Heart left ventricle (tissue), 16 donors: ENCODE data around the gene DAB2IP. TPM values are rescaled to one million over a fixed set of nuclear protein-coding genes. Genes with fewer than 3 reads are reported as not detected.

Experiments
- ATAC-seq, 4 donors: fragments of 200-7000 bp; cut with Tn5 transposase; one replicate each; pipeline ENCODE4 v1.9.1; 2020 to 2022; ENCODE audit warnings: moderate library complexity in 4 of 4, mild to moderate bottlenecking in 3 of 4, moderate number of reproducible peaks in 1 of 4
- DNase-seq, 5 donors: peaks; one replicate each; pipeline ENCODE4 v3.0.0-alpha.2; 2020
- H3K27ac ChIP-seq, 12 donors: fragments of 200-600 bp; sonication (generic) in 4 of 12; one replicate each; pipeline versions ENCODE4 v1.5.0 to v1.8.0; 2016 to 2022; ENCODE audit warnings: mild to moderate bottlenecking in 2 of 12
- H3K27me3 ChIP-seq, 9 donors: fragments of 200-600 bp; sonication (generic) in 2 of 9; one replicate each; pipeline versions ENCODE4 v1.5.1 to v1.8.0; 2016 to 2022; ENCODE audit warnings: mild to moderate bottlenecking in 3 of 9
- H3K36me3 ChIP-seq, 9 donors: fragments of 200-600 bp; sonication (generic) in 2 of 9; one replicate each; pipeline versions ENCODE4 v1.5.0 to v1.8.0; 2018 to 2022; ENCODE audit warnings: mild to moderate bottlenecking in 2 of 9
- H3K4me1 ChIP-seq, 12 donors: fragments of 200-600 bp; sonication (generic) in 4 of 12; one replicate each; pipeline versions ENCODE4 v1.5.0 to v1.8.0; 2016 to 2022; ENCODE audit warnings: mild to moderate bottlenecking in 3 of 12
- H3K4me3 ChIP-seq, 12 donors: fragments of 200-600 bp; sonication (generic) in 4 of 12; one replicate each; pipeline versions ENCODE4 v1.5.0 to v1.8.0; 2017 to 2022; ENCODE audit warnings: mild to moderate bottlenecking in 9 of 12, moderate library complexity in 4 of 12
- H3K9me3 ChIP-seq, 12 donors: fragments of 200-600 bp; sonication (generic) in 4 of 12; one replicate each; pipeline versions ENCODE4 v1.5.0 to v1.8.0; 2016 to 2022; ENCODE audit warnings: mild to moderate bottlenecking in 1 of 12
- POLR2A ChIP-seq, 2 donors: fragments of 450-650 bp; IDR thresholded peaks; one replicate each; pipeline ENCODE4 v1.6.1; 2017; ENCODE audit warnings: antibody characterized with exemption in 2 of 2, mild to moderate bottlenecking in 2 of 2, moderate library complexity in 2 of 2
- WGBS, 4 donors: extraction: QIAGEN DNeasy Blood & Tissue Kit in 2 of 4; methylation state at CpG; one replicate each; pipeline versions ENCODE4 v1.1.5 to v1.1.7; 2013 to 2018; 5-methylcytosine and 5-hydroxymethylcytosine counted together
- intact Hi-C, 10 donors: fragments of 100-400 bp; cut with DNase I; formaldehyde crosslinking; loops; one replicate each; pipeline versions ENCODE4 v1.11.1 to v1.14.2; 2022
- polyA plus RNA-seq, 2 donors: library from polyadenylated mRNA; stranded (reverse); fragments of 200-250 nt; gene quantifications; one replicate each; pipeline ENCODE4 v1.2.3, GENCODE V29; 2013
- total RNA-seq, 9 donors: library from RNA; depleted of rRNA in 2 of 9; stranded (reverse); fragments of >200 nt in 2 of 9; fragmentation: NEBNext Ultra II Directional in 3 of 9; extraction: Animal tissue kit (Norgen Biotek cat#: 25700) in 3 of 9; gene quantifications; one replicate each; pipeline versions ENCODE4 v1.1.0 to v1.2.4, GENCODE V29; 2016 to 2023
- TF ChIP-seq, protein P1 (sequence below), 12 donors: fragments of 200-600 bp; sonication (generic) in 4 of 12; IDR thresholded peaks; one replicate each; pipeline versions ENCODE4 v1.5.0 to v1.8.0; 2018 to 2022; ENCODE audit warnings: antibody characterized with exemption in 12 of 12, mild to moderate bottlenecking in 5 of 12
- donor health status: ischemic (EF 13 %, LVEDD 7.1; RV severe dilation, severe dysfunction).
- donor health status: healthy with polysubstance abuse.
- donor health status: DM: no; HTN: yes; CAD: no.
- donor health status: DM: no; HTN: no; CAD: no.
- donor health status: ischemic (EF 25% LVEDD 6.9; RV normal size, moderate dysfunction).
- donor health status: ischemic (EF 25% LVEDD 5.7; RV mildly dilated, moderate dysfunction).
- donor health status: healthy.
- donor health status: DM: yes; HTN: yes; CAD: no.
- donor health status: ischemic (EF 35%, LVEDD 5.7; RV mildly dilated, moderate dysfunction).
- donor health status: nonischemic (EF 11% LVEDD 7.7; RV severe dilation, severe dysfunction).
- donor health status: DM: yes; HTN: yes; CAD: no.
- donor health status: PGD.
- donor health status: ischemic (EF 29% LVEDD 5.4; RV normal size, mild dysfunction).
- donor health status: nonischemic (EF 23%, LVEDD 6.1; RV moderate dilation, normal function).

The DAB2IP gene
- total and polyA plus RNA-seq, 11 donors = 30.9 to 103 (median 52.6) TPM

DNA sequence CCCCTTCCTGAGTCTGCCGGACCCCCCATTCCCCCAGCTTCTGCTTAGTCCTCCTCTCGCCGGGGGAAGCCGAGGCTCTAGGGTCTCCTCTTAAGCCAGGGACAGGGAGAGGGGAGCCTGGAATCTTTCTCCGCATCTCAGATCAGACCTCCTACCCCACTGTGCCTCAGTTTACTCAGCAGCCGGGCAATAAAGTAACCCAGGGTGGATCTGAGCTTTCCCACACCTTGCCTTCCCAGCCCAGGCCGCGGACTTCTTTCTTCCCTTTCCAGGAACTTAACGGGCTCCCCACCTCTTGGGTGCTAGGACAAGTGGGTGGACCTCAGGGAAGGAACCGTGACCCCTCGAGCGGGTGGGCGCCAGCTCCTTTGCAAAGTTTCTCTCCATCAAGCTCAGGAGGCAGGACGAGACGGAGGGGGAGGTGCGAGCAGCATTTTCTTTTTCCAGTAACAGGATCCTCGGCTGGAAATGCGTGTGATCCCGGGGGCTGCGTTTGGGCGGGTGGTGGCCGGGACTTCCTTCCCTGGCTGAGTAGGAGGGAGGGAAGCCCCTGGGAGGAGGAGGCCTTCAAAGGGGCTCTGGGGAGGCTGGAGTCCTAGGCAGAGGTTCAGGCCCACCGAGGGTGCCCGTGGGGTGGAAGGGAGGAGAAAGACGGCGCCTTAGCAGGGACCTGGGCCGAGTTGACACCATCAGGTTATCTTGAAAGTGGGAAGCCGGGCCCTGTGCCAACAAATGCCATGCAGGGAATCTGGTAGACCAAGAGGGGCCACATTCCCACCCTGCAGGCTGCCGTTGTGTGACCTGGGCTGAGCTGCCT lies 795 bp downstream of the DAB2IP start:
- DNase-seq = peak in 4 of 5 donors; percentile 64 to 83 (median 74)
- intact Hi-C loops = no loop called here

DNA sequence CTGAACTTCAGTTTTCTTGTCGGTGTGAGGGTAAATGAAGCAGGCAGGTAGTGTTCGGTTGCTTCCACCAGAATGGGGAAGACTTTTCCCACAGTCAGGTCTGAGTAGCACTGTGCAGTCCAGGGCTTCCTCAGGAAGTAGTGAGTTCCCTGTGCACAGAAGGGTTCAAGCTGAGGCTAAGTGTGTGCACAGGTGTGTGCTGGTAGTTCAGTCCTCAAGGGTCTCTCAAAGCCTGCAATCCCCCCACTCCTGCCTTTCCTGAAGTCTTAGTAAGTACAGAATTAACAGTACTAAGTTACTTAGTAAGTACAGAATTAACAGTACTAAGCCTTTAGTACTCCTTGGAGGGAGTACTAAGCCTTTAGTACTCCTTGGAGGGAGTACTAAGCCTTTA lies 1.4 kb downstream of the DAB2IP start:
- Histone ChIP-seq H3K36me3 (peaks cover 0 to 4% (median 0%) of the 10 kb centered on the region in 9 donors), H3K4me3 (peak overlapping the region in 11 of 12 donors; percentile 46 to 92 (median 76)), H3K4me1 (peaks cover 7 to 83% (median 66%) of the 10 kb centered on the region in 12 donors), H3K9me3 (no peaks in the 10 kb centered on the region), H3K27ac (peak overlapping the region; percentile 73 to 97 (median 84)), H3K27me3 (peaks cover 0 to 25% (median 0%) of the 10 kb centered on the region in 9 donors)
- intact Hi-C loops = no loop called here
- ATAC-seq (peak in 1 of 4 donors; percentile 33), DNase-seq (no peak)
- TF ChIP-seq POLR2A (IDR thresholded peaks at IDR 0.05) = no peak
- TF ChIP-seq, protein P1, sequence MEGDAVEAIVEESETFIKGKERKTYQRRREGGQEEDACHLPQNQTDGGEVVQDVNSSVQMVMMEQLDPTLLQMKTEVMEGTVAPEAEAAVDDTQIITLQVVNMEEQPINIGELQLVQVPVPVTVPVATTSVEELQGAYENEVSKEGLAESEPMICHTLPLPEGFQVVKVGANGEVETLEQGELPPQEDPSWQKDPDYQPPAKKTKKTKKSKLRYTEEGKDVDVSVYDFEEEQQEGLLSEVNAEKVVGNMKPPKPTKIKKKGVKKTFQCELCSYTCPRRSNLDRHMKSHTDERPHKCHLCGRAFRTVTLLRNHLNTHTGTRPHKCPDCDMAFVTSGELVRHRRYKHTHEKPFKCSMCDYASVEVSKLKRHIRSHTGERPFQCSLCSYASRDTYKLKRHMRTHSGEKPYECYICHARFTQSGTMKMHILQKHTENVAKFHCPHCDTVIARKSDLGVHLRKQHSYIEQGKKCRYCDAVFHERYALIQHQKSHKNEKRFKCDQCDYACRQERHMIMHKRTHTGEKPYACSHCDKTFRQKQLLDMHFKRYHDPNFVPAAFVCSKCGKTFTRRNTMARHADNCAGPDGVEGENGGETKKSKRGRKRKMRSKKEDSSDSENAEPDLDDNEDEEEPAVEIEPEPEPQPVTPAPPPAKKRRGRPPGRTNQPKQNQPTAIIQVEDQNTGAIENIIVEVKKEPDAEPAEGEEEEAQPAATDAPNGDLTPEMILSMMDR (IDR thresholded peaks at IDR 0.05) = no peak
- WGBS, 4 donors = 27 to 38% (median 30%) methylated on average over 2 of the region's 2 CpGs

More for the DNA sequence above, 795 bp downstream of the DAB2IP start:
- H3K4me3 ChIP-seq = peak overlapping the region; percentile 43 to 92 (median 74)
- no peaks in the 10 kb centered on the region for H3K9me3 ChIP-seq
- peaks cover 0 to 4% (median 0%) of the 10 kb centered on the region in 9 donors for H3K36me3 ChIP-seq
- H3K4me1 ChIP-seq = peaks cover 7 to 82% (median 63%) of the 10 kb centered on the region in 12 donors
- H3K27me3 ChIP-seq = peaks cover 0 to 25% (median 0%) of the 10 kb centered on the region in 9 donors
- peak; percentile 4 to 68 (median 30) for ATAC-seq
- peak overlapping the region; percentile 73 to 97 (median 88) for H3K27ac ChIP-seq
- WGBS, 4 donors = 2 to 9% (median 3%) methylated on average over 26 to 29 of the region's 29 CpGs
- TF ChIP-seq, protein P1 (IDR thresholded peaks at IDR 0.05) = no peak
- peak in 1 of 2 donors; percentile 10 for TF ChIP-seq POLR2A (IDR thresholded peaks at IDR 0.05)

DNA sequence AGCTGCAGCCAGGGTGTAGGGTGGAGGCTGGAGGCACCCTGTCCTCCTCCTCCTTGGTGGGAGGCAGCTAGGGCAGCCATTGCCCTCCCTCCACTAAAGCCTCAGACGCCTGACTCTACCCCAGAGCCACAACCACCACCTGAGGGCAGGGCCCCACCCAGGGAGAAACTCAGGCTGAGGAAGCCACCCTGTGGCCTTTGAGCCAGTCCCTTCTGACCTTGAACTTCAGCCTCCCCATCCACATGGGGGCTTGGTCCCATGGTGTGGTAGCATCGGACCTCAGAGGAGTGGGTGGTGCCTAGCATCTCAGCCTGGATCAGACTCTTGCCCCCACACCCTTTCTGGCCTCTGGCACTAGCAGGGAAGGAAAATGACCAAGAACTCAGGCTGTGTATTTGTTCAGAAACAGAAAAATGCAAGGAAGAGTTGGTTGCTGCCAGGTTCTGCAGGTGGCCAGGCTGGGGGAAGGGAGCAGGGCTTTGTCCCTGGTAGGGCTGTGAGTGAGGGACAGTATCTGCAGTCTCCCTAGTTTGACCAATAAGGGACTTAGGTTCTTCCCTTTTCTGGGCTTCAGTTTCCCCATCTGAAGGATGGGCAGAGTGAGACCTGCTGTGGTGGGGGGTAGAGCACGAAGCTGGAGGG lies 3.2 kb downstream of the DAB2IP start:
- peaks cover 0 to 4% (median 0%) of the 10 kb centered on the region in 9 donors for H3K36me3 ChIP-seq
- TF ChIP-seq, protein P1 (IDR thresholded peaks at IDR 0.05) = no peak
- TF ChIP-seq POLR2A (IDR thresholded peaks at IDR 0.05) = no peak
- no peak for ATAC-seq
- H3K4me3 ChIP-seq = no peak overlapping the region
- WGBS, 4 donors = 66 to 80% (median 74%) methylated on average over 3 of the region's 3 CpGs
- no peaks in the 10 kb centered on the region for H3K9me3 ChIP-seq
- intact Hi-C loops = no loop called here
- no peak for DNase-seq
- H3K4me1 ChIP-seq = peaks cover 10 to 96% (median 77%) of the 10 kb centered on the region in 12 donors
- peak overlapping the region in 10 of 12 donors; percentile 4 to 96 (median 46) for H3K27ac ChIP-seq
- H3K27me3 ChIP-seq = peaks cover 0 to 25% (median 0%) of the 10 kb centered on the region in 9 donors
